HG03066 (cell line): ENCODE results near the gene VWA8.
"Not testable (repeated sequence)": the region's sequence is repeated elsewhere in the genome, so short reads cannot be mapped to it uniquely, and the experiment has no call there.

Experiments used
- ATAC-seq: cut with Tn5 transposase; IDR thresholded peaks from one replicate; pipeline ENCODE4 v1.9.1; 2021; ENCODE audit warnings: low read depth; ENCODE audit not compliant: unreplicated experiment

VWA8 gene

DNA sequence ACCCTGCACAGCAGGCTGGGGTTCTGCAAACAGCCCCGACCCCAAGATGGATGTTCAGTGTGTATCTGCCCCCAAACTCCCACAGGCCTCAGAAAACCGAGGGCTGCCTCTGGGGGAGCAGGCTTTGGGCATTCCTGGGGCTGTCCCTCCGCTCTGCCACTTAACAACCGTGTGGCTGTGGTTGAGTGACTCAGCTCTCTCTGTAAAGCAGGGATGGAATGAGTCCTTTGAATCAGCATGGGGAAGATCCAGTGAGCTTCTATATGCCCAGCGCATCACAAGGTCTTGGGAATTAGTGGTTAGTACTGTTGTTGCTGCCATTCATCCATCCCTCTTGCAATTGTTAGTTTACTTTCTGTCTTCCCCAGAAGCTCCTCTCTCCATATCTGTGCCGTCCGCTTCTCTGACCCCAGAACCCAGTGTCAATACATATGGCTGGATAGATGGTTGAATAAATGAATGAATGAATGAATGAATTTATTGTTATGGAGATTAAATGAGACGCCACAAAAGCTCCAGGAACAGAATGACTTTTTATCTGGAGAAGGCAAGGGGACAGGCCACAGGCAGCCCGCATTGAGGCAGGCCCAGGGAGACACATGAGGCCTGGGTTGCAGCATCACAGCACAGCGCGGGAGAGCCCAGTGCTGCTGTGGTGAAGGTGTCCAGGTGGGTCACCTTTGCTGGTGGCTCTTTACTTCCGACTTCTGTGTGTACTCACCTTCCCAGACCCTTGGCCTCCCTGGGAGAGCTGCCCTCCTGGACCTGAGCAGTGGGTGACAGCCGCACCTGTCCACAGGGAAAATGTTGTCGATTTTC lies 414.3 kb downstream of the VWA8 start:
- ATAC-seq, result no peak

DNA sequence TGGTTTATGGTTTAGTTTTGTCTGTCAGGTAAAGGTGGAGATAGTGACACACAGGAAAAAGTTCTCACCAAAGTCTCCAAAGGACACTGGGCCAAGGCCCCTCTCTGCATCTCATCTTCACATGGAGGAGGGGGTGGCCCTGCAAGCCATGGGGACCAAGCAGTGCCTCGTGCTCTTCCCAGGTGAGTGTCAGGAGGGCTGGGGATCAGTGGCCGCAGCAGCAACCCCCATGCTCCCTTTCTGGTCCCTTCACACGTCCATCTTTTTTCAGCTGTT lies 415.5 kb downstream of the VWA8 start:
- no peak for ATAC-seq

DNA sequence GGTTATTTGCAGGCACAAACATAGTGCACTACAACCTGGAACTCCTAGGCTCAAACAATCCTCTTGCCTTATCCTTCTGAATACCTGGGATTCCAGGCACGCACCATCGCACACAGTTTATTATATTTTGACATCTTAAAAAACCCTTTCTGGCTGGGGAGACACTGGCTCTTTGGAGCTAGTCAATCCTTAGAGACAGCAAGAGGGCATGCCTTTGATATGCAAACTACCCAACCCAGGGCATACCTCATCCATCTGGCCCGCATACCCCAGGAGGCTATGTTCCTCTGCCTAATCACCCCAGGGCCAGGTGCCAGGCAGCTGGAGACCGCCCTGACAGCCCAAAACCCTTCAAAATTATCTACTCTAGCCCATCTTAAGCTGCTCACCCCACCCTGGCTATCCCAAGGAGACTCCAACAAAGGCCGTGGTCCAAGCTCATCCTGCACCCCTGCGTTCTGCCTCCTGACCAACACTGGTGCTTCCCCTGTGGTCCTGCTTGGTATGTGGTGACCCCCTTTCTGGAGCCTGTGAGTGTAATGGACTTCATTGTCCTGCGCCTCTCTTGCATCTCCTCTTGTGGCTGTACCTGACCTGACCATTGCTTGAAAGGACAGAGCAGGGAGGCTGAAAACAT lies 417.1 kb downstream of the VWA8 start:
- ATAC-seq, result no peak

DNA sequence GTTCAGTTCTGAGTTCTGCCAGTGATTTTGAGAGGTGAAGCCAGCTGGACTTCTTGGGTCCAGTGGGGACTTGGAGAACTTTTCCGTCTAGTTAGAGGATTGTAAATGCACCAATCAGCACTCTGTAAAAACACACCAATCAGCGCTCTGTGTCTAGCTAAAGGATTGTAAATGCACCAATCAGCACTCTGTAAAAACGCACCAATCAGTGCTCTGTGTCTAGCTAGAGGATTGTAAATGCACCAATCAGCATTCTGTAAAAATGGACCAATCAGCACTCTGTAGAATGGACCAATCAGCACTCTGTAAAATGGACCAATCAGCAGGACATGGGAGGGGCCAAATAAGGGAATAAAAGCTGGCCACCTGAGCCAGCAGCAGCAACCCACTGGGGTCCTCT lies 418.1 kb downstream of the VWA8 start:
- ATAC-seq, result not testable (repeated sequence)

DNA sequence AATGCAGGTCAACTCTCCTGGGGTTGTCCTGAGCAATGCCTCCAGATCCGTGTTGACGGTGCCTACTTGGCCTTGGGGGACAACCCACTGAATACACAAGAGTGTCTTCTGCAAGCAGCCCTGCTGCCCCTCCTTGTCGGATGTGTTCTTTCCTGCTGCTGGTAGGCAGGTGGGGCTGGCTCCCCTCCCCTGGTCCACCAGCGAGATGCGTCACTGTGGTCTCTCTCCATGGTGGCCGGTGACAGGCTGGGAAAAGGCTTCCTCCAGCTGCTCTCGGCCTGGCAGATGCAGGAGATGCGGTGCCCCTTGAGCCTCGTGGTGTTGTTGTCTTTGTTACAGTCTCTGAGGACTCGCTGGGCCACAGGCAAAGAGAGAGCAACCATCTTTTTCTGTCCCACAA lies 418.6 kb downstream of the VWA8 start:
- ATAC-seq, result no peak

DNA sequence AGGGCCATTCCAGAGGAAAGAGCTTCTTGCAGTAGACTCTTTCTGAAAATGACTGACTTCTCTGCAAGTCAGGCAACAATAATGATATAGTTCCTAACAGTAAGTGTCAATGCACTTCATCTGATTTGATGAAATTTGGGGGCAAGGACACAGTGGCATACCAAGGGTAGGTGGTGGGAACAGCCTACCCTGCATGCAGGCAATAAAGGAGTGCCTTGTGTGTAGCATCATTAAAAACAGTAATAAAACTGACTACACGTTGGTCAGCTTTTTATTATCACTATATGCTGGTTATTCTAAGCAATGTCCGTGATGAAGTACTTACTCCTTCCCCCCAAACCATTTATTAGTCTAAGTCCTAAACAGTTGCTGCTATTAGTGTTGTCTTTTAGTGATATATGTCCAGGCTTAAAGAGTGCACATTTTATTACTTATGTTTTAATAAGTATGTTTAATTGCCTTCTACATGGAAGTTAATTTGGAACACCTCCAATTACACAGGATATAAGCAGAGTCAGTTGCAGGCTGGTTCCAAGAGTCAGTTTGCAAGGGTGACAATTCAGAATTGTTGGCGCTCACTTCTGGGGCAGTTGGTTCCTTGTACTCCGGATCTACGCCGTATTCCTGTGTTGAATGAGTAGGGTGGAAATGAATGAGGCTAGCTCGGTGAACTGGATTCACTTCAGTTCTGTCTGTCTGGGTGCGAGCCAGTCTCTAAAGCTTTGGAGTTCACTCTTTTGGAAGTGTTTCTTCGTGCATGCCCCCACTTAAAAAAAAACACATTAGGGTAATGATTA lies 419.6 kb downstream of the VWA8 start:
- ATAC-seq, result no peak

DNA sequence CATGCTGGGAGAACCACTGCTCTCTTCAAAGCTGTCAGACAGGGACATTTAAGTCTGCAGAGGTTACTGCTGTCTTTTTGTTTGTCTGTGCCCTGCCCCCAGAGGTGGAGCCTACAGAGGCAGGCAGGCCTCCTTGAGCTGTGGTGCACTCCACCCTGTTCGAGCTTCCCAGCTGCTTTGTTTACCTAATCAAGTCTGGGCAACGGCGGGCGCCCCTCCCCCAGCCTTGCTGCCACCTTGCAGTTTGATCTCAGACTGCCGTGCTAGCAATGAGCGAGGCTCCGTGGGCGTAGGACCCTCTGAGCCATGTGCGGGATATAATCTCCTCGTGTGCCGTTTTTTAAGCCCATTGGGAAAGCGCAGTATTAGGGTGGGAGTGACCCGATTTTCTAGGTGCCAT lies 420.7 kb downstream of the VWA8 start:
- ATAC-seq, result not testable (repeated sequence)

DNA sequence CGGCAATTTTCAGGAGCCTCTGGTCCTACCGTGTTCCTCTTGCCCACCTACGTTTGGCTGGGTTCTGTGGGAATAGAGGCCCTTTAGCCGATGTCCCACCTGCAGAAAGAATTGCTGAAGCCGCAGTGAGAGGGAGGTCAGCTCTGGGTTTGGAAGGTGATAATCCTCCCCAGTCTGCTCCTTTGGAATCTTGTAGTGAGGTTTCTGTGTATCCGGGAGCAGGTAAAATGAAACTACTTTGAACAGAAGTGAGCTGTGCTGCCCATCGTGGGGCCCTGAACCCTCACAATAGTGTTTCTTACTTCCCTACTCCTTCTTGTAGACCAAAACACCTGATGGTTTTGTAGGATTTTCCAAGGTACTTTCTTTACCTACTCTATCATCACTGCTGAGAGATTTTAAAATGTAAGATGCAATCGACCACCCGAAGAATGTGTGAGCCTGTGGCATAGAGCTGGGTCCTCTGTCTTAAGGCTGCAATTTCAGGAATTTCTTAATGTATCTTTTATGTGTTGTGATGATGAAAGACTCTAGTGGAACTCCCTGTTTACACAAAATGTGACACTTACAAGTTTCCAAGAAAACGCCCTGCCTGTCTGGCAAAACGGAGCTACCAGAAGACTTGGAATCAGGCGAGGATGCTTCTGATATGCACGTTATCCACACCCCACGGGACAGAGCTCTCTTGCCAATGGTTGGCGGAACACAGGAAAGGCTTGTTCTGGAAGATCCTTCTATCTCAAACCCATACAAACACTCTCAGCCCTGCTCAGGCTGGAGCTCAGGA lies 427.4 kb downstream of the VWA8 start:
- no peak for ATAC-seq

DNA sequence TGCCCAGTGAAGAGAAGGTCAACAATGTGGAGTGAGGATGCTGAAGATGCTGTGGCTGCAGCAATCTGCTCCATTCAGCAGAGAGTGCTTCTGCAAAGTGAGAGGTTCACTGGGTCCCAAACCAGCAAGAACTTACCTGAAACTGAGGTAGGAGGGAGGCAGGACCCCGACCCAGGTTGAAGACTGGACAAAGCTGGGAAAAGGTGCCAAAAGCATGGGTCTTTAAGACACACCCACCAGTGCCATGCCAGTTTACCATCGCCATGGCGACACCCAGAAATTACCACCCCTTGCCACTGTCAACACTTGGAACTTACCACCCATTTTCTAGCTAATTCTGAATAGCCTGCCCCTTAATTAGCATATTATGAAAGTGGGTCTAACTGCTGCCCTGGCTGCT lies 432.9 kb downstream of the VWA8 start:
- ATAC-seq, result no peak

DNA sequence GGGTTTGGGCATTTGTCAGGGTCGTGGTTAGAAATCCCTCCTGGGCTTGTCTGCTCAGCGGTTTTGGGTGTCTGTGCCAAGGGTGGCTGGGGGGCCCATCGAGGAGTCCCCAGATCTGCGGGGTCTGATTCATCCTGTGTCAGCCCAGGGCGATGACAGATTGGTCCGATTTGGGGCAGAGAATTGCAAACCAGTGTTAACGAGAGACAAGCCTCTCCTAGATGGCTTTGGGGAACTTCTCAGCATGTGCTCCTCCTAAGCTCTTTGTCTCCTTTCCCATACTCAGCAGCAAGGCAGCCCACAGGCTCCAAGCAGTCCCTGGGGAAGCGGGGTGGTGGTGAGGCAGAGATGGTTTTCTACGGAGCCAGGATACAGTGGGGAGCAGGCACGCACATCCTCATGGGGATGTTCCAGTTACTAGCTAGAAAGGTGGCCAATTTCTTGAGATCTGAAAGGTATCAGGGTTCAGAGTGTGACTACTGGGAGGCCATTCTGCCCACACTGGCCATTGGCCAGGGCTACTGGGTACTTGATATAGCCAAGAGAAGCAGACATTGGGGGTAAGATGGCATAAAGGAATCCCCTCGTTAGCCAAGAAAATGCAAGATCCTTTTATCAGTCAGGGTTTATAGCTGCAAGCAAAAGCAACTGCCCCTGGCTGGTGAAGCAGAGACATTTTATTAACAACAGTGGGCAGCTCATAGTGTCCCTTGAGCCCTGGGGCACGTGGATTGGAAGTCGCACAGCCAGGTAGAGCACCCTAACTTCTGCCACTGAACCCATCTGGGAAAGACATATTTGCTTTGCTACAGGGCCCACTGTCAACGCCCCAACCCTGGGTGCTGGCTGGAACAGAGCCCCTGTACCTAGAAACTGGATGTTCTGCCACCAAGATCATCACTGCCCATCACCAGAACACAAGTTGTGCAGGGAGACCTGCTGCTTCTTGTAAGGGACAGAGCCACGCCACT lies 440.0 kb downstream of the VWA8 start:
- ATAC-seq, result no peak

DNA sequence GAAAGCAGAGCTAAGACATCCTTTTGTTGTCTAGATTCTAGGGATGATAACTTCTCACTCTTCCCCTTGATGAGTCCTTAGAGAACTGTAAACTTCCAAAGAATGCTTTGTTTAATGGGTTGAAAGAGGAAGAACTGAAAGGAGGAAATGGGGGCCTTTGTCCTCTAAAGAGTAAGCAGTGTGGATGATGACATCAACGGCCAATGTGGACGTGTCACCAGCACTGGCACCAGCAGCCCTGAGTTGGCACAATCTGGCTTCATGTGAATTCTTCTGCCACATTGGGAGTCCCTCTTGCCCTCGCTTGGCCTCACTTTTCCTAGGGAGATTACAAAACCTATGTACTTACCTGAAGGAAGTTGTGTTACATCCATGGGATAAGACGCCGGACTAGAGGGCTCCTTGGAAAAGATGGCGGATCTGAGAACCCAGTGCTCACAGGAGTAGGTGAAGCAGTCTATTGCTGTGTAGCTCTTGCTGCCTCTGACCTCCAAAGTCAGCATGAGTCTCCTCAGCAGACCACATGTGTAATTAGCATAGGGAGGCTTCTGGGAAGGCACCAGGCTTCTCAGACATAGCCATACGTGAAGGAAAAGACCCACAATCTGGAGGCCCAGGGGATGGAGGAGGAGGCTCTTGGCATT lies 440.8 kb downstream of the VWA8 start:
- ATAC-seq, result no peak
